Stimulated activated CD4-positive, alpha-beta T cell treated with anti-CD3 and anti-CD28 coated beads, Interleukin-2, amount 100 ng/mL, for 48 hours (primary cell): Measurements from ENCODE around the gene IL5RA.

Source experiments
- DNase-seq, 2 donors: peaks; one replicate each; pipeline ENCODE4 v3.0.0-alpha.2; 2020

Gene IL5RA

GRCh38 chr3:3064297-3064696 is 45.9 kb downstream of the IL5RA start:
- DNase-seq: no peak

DNA sequence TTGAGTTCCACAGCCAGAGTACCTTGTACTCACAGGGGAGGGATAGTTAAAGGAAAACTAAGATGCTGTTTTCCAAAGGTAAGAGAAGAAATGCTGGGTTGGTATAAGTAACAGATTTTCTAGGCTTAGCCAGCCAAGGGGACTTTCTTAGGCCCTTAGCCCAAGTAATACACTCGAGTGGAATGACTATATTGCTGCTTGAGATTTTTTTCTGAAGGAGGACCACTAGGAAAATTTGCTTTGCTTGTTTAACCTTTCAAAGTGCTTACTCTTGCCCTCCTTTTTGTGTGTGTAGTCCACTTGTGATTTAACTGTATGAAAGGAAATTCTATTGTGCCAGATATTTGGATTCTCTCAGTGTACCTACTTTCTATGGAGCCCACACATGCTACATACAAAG is 50.5 kb downstream of the IL5RA start:
- DNase-seq: no peak

DNA sequence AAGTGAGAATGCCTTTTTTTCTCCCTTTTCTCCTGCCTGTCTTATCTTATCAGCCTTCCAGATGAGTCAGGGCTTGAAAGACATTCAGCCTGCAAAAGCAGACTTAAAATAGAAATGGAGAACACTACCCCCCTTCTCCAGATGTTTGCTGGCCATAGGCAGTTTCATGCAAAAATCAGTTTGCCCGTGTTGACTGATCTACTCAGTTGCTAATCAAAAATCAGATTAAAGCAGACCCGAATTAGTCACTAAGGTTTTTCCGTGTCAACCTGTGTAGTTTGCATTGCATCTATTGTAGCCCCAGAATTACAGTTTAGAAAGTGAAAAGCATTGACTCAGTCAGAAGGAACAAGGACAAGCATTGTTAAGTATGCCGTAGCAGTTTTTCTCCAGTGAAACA is 56.2 kb downstream of the IL5RA start:
- DNase-seq: no peak

GRCh38 chr3:3038201-3038991 is 71.8 kb downstream of the IL5RA start:
- DNase-seq: no peak

- DNase-seq: no peak
These were observed 73.0 kb downstream of the IL5RA start for GRCh38 chr3:3037156-3037555.

- no peak for DNase-seq
These were observed 78.8 kb downstream of the IL5RA start for GRCh38 chr3:3031326-3031725.

GRCh38 chr3:3027976-3028567 is 82.1 kb downstream of the IL5RA start:
- DNase-seq: no peak

DNA sequence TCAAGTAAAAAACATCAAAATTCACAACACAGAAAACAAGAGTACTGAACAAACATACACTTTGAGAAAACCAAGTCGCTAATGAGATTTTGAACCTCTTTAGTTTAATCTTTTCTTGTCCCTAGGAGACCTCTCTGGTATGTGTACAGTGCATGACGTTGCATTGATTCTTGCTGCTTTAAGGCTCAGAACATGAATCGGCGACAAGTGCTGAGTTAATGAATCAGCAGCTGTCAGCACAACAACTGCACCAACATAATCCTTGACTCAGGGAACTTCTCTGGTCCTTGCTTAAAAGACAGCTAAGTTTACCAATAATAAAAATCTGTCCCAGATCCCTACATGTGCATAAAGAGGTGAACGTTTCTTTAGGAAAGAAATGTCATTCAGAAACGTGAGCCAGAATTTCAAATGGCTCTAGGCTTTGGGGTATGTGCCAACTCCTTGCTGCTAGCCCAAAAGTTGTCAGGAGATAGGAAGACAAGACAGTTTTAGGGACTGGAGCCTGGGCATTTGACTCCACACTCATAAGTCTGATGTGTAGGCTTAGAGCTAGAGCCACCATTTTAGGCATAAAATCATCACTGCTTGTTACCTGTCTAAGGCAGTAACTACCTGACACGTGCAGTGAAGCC is 86.9 kb downstream of the IL5RA start:
- no peak for DNase-seq

- no peak for DNase-seq
These were observed 90.0 kb downstream of the IL5RA start for GRCh38 chr3:3020209-3020608.
